Measurements from ENCODE around the gene MRPS27. TPM values are rescaled to one million over a fixed set of nuclear protein-coding genes. Genes with fewer than 3 reads are reported as not detected.

Gene MRPS27
- total and polyA plus RNA-seq, 9 of the 15 experiments (the other 6 are each of a cell fraction or from before 2014, with no cell fraction given): 73.6 to 144 (median 106) TPM

DNA sequence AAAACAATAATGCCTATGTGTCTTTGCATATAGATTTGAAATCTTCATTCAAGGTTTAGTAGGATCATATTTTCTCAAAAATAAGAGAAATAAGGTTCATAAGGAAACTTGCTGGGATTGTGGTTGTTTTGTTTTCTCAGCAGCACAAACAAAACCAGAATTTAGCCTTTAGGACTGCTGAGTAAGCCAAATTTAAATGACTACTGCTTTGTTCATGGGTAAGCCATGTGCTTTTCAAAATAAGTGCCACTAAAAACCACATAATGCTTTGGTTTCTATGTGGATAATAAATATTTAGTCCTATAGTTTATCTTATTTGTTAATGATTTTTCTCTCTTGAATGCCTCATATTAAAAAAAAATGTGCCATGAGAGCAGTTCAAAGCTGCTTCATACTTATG lies 38.9 kb upstream of the MRPS27 start:
- no peaks in the 10 kb centered on the region for H4K20me1 ChIP-seq (replicated peaks; ENCODE audit: control insufficient read depth, insufficient read depth, low read length)
- TF ChIP-seq KAT7 (CRISPR knock-in tag; IDR thresholded peaks at IDR 0.05; ENCODE audit: borderline replicate concordance) (no peak), MAFF (IDR thresholded peaks at IDR 0.05; ENCODE audit: low read length) (0 out of 2 replicates have a peak, but pooled peaks have one; percentile 21), ZNF316 (IDR thresholded peaks at IDR 0.05) (peak; percentile 68), STAT5B (CRISPR knock-in tag; IDR thresholded peaks at IDR 0.05) (no peak), MTA1 (IDR thresholded peaks at IDR 0.05; ENCODE audit: borderline replicate concordance) (no peak), MAFG (tag; conservative IDR thresholded peaks at IDR 0.05) (peak; percentile 34; the same call in 1 of the 2 replicates), C11orf30 (IDR thresholded peaks at IDR 0.05; ENCODE audit: low read depth) (peak; percentile 56), MAFK (IDR thresholded peaks at IDR 0.05; ENCODE audit: low read length) (peak; percentile 34; the same call in 1 of the 2 replicates), TCF7L2 (IDR thresholded peaks at IDR 0.05; ENCODE audit: low read depth, low read length) (no peak), SRSF9 (IDR thresholded peaks at IDR 0.05; ENCODE audit: borderline replicate concordance, low read depth, low read length) (no peak), PRPF4 (IDR thresholded peaks at IDR 0.05; ENCODE audit: insufficient read depth, low read depth, low read length, poor library complexity, severe bottlenecking) (no peak)
- DNase-seq (ENCODE audit: extremely low read depth in 1 of 4, low spot score in 3 of 4): no peak
- H3K4me3 ChIP-seq: no peak overlapping the region
- no peak for FAIRE-seq
- no peaks in the 10 kb centered on the region for H3K9me3 ChIP-seq (replicated peaks; ENCODE audit: control insufficient read depth, insufficient read depth, low read depth, low read length)
- intact Hi-C loops (cut with micrococcal nuclease) (no loop called here), in situ Hi-C loops (cut with MboI) (no loop called here)
- BruUV-seq (replicated peaks): no TSS peak
- no peaks in the 10 kb centered on the region for H3K79me2 ChIP-seq (ENCODE audit: control insufficient read depth, insufficient read depth, low read length)
- ATAC-seq: no peak
- H3K4me1 ChIP-seq (replicated peaks in 1 of 2; ENCODE audit: control insufficient read depth in 2 of 2, insufficient read depth in 2 of 2, low read length in 2 of 2): no peaks in the 10 kb centered on the region
- CTCF ChIA-PET (ENCODE audit: low intra/inter-chr PET ratio): no interaction called here
- H3K27ac ChIP-seq (ENCODE audit: extremely low read depth, low read depth, low read length): no peak overlapping the region
- H3K36me3 ChIP-seq (ENCODE audit: control insufficient read depth, insufficient read depth, low read length): peaks cover 55% of the 10 kb centered on the region
- POLR2A ChIA-PET: no interaction called here
- no peak overlapping the region for H2AFZ ChIP-seq (ENCODE audit: low read depth, low read length)
- H3K27me3 ChIP-seq (ENCODE audit: control insufficient read depth in 2 of 2, insufficient read depth in 2 of 2, low read length in 2 of 2): no peaks in the 10 kb centered on the region
- no peak overlapping the region for H3K4me2 ChIP-seq (ENCODE audit: insufficient read depth, low read length)
- H3K9ac ChIP-seq (ENCODE audit: insufficient read depth in 1 of 2, low read depth in 2 of 2, low read length in 2 of 2): no peak overlapping the region
- H3K9me1 ChIP-seq (ENCODE audit: control insufficient read depth, insufficient read depth, low read length): no peaks in the 10 kb centered on the region
